KMS-11 (cell line): ENCODE measurements around the gene CHPF.
A peak's percentile ranks its signal among the peaks of the same experiment; 100 is the strongest.

Experiments used
- H2AFZ ChIP-seq: fragments of 200-600 bp; sonication (generic); 2 replicates; pipeline ENCODE4 v1.6.1; 2016; ENCODE audit warnings: antibody characterized with exemption, mixed run types, low read depth
- H3K27ac ChIP-seq: fragments of 200-600 bp; sonication (generic); 2 replicates; pipeline ENCODE4 v1.6.1; 2016; ENCODE audit warnings: mild to moderate bottlenecking, mixed run types
- H3K27me3 ChIP-seq: fragments of 200-600 bp; sonication (generic); 2 replicates; pipeline ENCODE4 v1.6.1; 2017; ENCODE audit warnings: mild to moderate bottlenecking, low read depth, mixed run types, moderate library complexity; ENCODE audit not compliant: insufficient read depth
- H3K36me3 ChIP-seq: fragments of 200-600 bp; sonication (generic); 2 replicates; pipeline ENCODE4 v1.6.1; 2017; ENCODE audit warnings: mild to moderate bottlenecking, mixed run types; ENCODE audit not compliant: insufficient read depth
- H3K4me1 ChIP-seq: fragments of 200-600 bp; sonication (generic); 2 replicates; pipeline ENCODE4 v1.6.1; 2016; ENCODE audit warnings: mild to moderate bottlenecking, low read depth, mixed run types; ENCODE audit not compliant: poor library complexity, severe bottlenecking
- H3K4me2 ChIP-seq: fragments of 200-600 bp; sonication (generic); 2 replicates; pipeline ENCODE4 v1.7.0; 2016; ENCODE audit warnings: mild to moderate bottlenecking, mixed run types
- H3K4me3 ChIP-seq: fragments of 200-600 bp; sonication (generic); IDR thresholded peaks from 2 replicates; pipeline ENCODE4 v1.6.1; 2017; ENCODE audit warnings: low read depth, low read length, mixed read lengths; ENCODE audit not compliant: insufficient read depth
- H3K79me2 ChIP-seq: fragments of 200-600 bp; sonication (generic); 2 replicates; pipeline ENCODE4 v1.6.1; 2016; ENCODE audit warnings: low read depth, mixed run types; ENCODE audit not compliant: insufficient read depth
- H3K9ac ChIP-seq: fragments of 200-600 bp; sonication (generic); 2 replicates; pipeline ENCODE4 v1.6.1; 2016; ENCODE audit warnings: mild to moderate bottlenecking, mixed run types
- H4K20me1 ChIP-seq: fragments of 200-600 bp; sonication (generic); 2 replicates; pipeline ENCODE4 v1.6.1; 2016; ENCODE audit warnings: mild to moderate bottlenecking, mixed run types; ENCODE audit not compliant: insufficient read depth
- TF ChIP-seq, protein P1 (sequence below): fragments of 200-600 bp; sonication (generic); conservative IDR thresholded peaks from 2 replicates; pipeline ENCODE4 v1.6.1; 2017; ENCODE audit warnings: low read depth, mild to moderate bottlenecking, antibody characterized with exemption, low read length, moderate library complexity, mixed read lengths

Gene CHPF

DNA sequence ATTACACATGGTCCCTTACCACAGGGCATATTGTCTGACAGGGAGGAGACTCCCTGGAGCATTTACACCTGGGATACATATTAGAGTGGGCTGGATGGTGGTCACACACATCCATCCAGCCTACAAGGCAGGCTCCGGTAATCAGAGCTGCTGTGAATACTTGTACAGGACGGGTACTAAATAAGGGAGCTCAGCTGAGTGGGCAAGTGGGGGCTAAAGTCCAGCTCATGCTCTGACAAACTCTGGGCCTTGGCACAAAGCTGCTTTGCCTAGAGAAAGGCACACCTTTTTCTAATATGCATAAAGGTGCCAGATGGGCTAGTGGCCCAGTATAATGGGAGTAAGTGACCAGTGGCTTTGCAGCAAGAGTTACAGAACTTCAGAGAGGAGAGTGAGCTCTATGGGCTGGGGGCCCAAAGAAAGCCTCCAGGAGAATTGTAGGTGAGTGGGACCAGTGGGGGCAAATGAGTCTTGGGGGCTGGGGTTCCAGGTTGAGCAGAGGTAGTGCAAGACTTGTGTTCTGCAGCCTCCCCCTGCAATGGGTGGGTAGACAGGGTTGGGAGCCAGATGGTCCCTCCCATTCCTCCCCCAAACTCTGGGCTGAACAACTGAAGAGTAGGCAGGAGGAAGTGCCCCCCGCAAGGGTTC, 1.8 kb upstream of the CHPF start:
- Histone ChIP-seq H2AFZ (no peak overlapping the region), H3K4me1 (peaks cover 4% of the 10 kb centered on the region), H3K9ac (no peak overlapping the region), H3K27ac (no peak overlapping the region), H4K20me1 (no peaks in the 10 kb centered on the region), H3K27me3 (peaks cover 56% of the 10 kb centered on the region), H3K4me3 (no peak overlapping the region), H3K4me2 (no peak overlapping the region), H3K79me2 (no peaks in the 10 kb centered on the region), H3K36me3 (no peaks in the 10 kb centered on the region)
- TF ChIP-seq, protein P1, sequence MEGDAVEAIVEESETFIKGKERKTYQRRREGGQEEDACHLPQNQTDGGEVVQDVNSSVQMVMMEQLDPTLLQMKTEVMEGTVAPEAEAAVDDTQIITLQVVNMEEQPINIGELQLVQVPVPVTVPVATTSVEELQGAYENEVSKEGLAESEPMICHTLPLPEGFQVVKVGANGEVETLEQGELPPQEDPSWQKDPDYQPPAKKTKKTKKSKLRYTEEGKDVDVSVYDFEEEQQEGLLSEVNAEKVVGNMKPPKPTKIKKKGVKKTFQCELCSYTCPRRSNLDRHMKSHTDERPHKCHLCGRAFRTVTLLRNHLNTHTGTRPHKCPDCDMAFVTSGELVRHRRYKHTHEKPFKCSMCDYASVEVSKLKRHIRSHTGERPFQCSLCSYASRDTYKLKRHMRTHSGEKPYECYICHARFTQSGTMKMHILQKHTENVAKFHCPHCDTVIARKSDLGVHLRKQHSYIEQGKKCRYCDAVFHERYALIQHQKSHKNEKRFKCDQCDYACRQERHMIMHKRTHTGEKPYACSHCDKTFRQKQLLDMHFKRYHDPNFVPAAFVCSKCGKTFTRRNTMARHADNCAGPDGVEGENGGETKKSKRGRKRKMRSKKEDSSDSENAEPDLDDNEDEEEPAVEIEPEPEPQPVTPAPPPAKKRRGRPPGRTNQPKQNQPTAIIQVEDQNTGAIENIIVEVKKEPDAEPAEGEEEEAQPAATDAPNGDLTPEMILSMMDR, result no peak

DNA sequence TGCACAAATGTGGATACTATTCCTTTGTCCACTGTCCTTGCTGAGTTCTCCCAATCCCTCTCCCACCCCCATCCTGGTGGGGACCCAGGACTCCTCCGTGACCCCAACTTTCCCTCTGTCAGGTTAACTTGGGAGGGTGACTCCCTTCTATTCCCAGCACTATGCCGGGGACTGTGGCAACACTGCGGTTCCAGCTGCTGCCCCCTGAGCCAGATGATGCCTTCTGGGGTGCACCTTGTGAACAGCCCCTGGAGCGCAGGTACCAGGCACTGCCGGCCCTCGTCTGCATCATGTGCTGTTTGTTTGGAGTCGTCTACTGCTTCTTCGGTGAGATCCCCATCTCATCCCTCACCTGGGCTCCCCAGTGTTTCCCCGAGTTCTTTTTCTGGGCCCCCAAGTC, 958 bp upstream of the CHPF start:
- Histone ChIP-seq H3K36me3 (no peaks in the 10 kb centered on the region), H3K79me2 (no peaks in the 10 kb centered on the region), H3K27ac (no peak overlapping the region), H3K4me1 (peaks cover 4% of the 10 kb centered on the region), H4K20me1 (no peaks in the 10 kb centered on the region), H3K9ac (no peak overlapping the region), H2AFZ (no peak overlapping the region), H3K4me2 (peak overlapping the region; percentile 73), H3K27me3 (peaks cover 47% of the 10 kb centered on the region), H3K4me3 (no peak overlapping the region)
- TF ChIP-seq, protein P1, result no peak

DNA sequence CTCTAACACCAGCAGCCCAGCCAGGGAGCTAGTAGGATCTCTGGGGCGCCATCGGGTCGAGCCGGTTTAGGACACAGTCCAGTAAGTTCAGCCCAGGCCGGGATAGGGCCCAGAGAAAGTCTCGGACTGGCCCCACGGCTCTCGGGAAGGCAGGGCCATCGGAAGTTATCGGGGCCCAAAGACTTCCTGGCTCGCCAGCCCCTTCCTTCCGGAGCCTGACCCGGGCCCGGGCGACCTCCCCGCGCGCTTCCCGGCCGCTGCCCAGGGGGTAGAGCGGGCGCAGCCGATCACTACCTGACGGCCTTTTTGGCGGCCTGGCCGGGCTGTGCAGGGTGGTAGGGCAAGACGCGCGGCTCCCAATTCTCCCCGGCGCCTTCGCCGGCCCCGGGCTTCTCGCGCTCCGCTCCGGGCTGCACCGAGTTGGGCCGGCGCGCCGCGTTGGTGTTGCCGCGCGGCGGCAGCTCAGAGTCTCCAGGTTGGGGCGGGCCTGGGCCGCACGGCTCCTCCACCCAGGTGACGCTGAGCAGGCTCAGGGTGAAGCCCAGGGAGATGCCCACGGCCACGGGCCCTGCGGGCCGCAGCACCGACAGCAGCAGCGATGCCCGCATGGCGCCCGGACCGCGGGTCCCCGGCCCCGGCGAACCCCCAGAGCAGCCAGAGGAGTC, 546 bp downstream of the CHPF start:
- H3K27ac ChIP-seq, result peak overlapping the region; percentile 49
- no peak overlapping the region for H3K4me3 ChIP-seq
- peaks cover 4% of the 10 kb centered on the region for H3K4me1 ChIP-seq
- H3K9ac ChIP-seq, result peak overlapping the region; percentile 63
- TF ChIP-seq, protein P1, result no peak
- H4K20me1 ChIP-seq, result no peaks in the 10 kb centered on the region
- no peaks in the 10 kb centered on the region for H3K79me2 ChIP-seq
- H3K4me2 ChIP-seq, result peak overlapping the region; percentile 90
- H2AFZ ChIP-seq, result peak overlapping the region; percentile 85
- H3K27me3 ChIP-seq, result peaks cover 34% of the 10 kb centered on the region
- H3K36me3 ChIP-seq, result no peaks in the 10 kb centered on the region

DNA sequence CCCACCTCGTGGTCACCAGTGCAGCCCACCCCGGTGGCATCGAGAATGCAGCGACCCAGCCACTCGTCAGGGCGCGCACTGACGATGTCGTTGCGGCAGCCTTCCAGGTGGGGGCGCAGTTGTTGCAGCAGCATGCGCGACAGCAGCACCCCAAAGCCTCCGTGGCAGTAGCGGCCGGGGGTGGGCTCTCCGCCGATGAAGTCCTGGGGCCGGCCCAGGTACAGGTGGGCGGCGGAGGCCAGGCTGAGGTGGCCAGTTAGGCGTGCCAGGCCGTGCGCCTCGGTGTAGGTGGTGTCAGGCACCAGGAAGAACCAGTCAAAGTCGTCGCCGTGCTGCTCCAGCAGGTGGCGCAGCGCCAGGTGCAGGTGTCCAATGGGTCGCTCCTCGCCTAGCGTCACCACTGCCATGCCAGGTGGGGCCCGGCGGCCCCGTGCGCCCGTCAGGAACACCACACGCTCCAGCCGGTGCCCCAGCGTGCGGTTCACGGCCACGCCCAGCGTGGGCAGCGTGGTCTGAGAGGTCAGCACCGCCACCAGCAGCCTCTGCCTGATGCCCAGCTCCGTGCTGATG, 1.9 kb downstream of the CHPF start:
- Histone ChIP-seq H3K4me2 (peak overlapping the region; percentile 90), H2AFZ (peak overlapping the region; percentile 50), H3K27ac (no peak overlapping the region), H3K4me1 (peaks cover 4% of the 10 kb centered on the region), H3K27me3 (peaks cover 20% of the 10 kb centered on the region), H3K36me3 (no peaks in the 10 kb centered on the region), H4K20me1 (no peaks in the 10 kb centered on the region), H3K79me2 (no peaks in the 10 kb centered on the region), H3K9ac (peak overlapping the region; percentile 10; the same call in 1 of the 2 replicates), H3K4me3 (no peak overlapping the region)
- TF ChIP-seq, protein P1, result peak; percentile 99
